BE2C (cell line): ENCODE measurements around the gene SYCN.

Experiments
- DNase-seq: peaks from one replicate; pipeline ENCODE4 v3.0.0-alpha.2; 2020
- H3K27me3 ChIP-seq: fragments of 250-450 bp; sonication (Bioruptor Pico); 2 replicates; pipeline ENCODE4 v1.5.1; 2020; ENCODE audit warnings: mild to moderate bottlenecking
- H3K36me3 ChIP-seq: fragments of 250-450 bp; sonication (Bioruptor Pico); 2 replicates; pipeline ENCODE4 v1.5.1; 2020; ENCODE audit warnings: mild to moderate bottlenecking
- H3K4me1 ChIP-seq: fragments of 250-450 bp; sonication (Bioruptor Pico); 2 replicates; pipeline ENCODE4 v1.5.1; 2020
- H3K4me3 ChIP-seq: 2 replicates; pipeline ENCODE4 v1.5.1; 2011; ENCODE audit warnings: low read depth, low read length
- H3K9me3 ChIP-seq: fragments of 250-450 bp; sonication (Bioruptor Pico); 2 replicates; pipeline ENCODE4 v1.5.1; 2020
- TF ChIP-seq, protein P1 (sequence below): IDR thresholded peaks from 2 replicates; pipeline ENCODE4 v1.5.1; 2012; ENCODE audit warnings: mild to moderate bottlenecking, low read depth, low read length

The SYCN gene

DNA sequence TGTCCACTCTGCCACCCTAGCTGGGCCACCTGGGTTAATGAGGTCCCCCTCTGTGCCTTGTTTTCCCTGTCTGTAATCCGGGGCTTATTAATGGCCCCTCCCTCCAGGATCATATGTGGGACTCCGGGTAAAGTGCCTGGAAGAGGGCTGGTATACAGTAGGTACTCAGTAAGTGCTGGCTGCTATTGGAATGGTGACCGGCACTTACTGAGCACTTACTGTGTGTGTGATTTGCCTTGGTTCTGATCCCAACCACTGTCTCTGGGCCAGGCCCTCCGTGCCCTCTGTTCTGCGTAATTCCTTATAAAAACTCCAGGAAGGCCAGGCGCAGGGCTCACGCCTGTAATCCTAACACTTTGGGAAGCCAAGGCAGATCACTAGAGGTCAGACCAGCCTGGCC is 38.2 kb downstream of the SYCN start:
- DNase-seq: no peak
- Histone ChIP-seq H3K36me3 (peaks cover 9% of the 10 kb centered on the region), H3K4me1 (peaks cover 17% of the 10 kb centered on the region), H3K9me3 (no peaks in the 10 kb centered on the region), H3K27me3 (no peaks in the 10 kb centered on the region), H3K4me3 (no peak overlapping the region)
- TF ChIP-seq, protein P1, sequence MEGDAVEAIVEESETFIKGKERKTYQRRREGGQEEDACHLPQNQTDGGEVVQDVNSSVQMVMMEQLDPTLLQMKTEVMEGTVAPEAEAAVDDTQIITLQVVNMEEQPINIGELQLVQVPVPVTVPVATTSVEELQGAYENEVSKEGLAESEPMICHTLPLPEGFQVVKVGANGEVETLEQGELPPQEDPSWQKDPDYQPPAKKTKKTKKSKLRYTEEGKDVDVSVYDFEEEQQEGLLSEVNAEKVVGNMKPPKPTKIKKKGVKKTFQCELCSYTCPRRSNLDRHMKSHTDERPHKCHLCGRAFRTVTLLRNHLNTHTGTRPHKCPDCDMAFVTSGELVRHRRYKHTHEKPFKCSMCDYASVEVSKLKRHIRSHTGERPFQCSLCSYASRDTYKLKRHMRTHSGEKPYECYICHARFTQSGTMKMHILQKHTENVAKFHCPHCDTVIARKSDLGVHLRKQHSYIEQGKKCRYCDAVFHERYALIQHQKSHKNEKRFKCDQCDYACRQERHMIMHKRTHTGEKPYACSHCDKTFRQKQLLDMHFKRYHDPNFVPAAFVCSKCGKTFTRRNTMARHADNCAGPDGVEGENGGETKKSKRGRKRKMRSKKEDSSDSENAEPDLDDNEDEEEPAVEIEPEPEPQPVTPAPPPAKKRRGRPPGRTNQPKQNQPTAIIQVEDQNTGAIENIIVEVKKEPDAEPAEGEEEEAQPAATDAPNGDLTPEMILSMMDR: no peak

GRCh38 chr19:39164289-39164688 is 39.8 kb downstream of the SYCN start:
- no peaks in the 10 kb centered on the region for H3K36me3 ChIP-seq
- no peaks in the 10 kb centered on the region for H3K27me3 ChIP-seq
- peaks cover 17% of the 10 kb centered on the region for H3K4me1 ChIP-seq
- TF ChIP-seq, protein P1: no peak
- DNase-seq: no peak
- no peaks in the 10 kb centered on the region for H3K9me3 ChIP-seq
- no peak overlapping the region for H3K4me3 ChIP-seq

DNA sequence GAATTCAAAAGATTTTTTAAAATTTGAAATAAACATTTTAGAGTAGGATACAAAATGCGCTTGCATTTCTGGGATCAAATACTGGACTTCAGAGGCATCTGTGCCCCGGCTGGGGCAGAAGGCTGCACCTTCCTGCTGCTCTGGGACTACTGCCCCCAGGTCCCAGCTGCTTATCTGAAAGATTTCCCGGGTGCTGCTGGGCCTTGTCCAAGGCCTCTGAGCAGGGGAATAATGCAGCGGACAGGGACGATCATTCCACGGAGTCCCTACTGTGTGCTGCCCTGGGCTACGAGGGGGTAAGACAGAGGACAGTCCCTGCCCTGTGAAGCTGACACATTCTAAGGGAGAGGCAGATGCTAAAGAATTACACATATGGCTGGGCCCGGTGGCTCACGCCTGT is 40.4 kb downstream of the SYCN start:
- DNase-seq: no peak
- Histone ChIP-seq H3K27me3 (no peaks in the 10 kb centered on the region), H3K9me3 (no peaks in the 10 kb centered on the region), H3K4me1 (peaks cover 17% of the 10 kb centered on the region), H3K4me3 (no peak overlapping the region), H3K36me3 (no peaks in the 10 kb centered on the region)
- TF ChIP-seq, protein P1: no peak

- H3K9me3 ChIP-seq: no peaks in the 10 kb centered on the region
- no peak overlapping the region for H3K4me3 ChIP-seq
- TF ChIP-seq, protein P1: no peak
- DNase-seq: no peak
- no peaks in the 10 kb centered on the region for H3K27me3 ChIP-seq
- peaks cover 15% of the 10 kb centered on the region for H3K4me1 ChIP-seq
- no peaks in the 10 kb centered on the region for H3K36me3 ChIP-seq
Observed at GRCh38 chr19:39162441-39163043, 41.5 kb downstream of the SYCN start.

DNA sequence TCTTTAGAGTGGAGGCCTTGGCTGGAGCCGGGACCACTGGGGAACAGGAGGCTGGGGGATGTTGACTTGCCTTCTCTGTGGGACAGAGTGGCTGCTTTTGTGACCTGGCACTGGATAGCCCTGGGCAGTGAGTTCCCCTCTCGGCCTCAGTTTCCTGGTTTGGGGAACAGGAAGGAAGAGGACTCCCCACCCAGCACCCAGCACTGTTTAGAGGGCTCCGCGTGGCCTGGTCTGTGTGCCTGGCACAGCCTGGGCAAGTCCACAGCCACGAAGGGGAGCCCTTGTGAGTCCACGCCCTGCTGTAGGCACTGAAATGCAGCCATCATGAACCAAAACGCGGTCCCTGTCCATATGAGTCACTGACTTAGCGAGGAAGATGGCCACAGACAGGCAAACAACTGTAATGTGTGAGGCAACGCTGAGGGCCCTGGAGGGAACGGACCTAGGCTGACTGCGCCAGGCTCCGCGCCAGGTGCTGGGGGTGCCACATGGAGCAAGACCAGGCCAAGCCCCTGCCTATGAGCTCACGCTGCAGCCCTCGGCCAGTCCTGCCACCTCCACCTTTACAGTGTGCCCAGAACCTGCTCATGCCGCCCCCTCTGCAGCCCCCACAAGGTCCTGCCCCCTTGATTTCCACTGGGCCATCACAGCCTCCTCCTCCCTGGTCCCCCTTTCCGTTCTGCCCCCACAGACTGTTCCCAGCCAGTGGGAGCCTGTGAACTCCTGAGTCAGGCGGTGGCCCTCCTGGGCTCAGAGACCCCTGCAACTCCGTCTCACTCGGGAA is 43.0 kb downstream of the SYCN start:
- Histone ChIP-seq H3K4me3 (no peak overlapping the region), H3K27me3 (no peaks in the 10 kb centered on the region), H3K9me3 (no peaks in the 10 kb centered on the region), H3K36me3 (no peaks in the 10 kb centered on the region), H3K4me1 (peaks cover 3% of the 10 kb centered on the region; the same call in 1 of the 2 replicates)
- DNase-seq: no peak
- TF ChIP-seq, protein P1: no peak

GRCh38 chr19:39160523-39160861 is 43.6 kb downstream of the SYCN start:
- H3K9me3 ChIP-seq: no peaks in the 10 kb centered on the region
- H3K27me3 ChIP-seq: no peaks in the 10 kb centered on the region
- H3K36me3 ChIP-seq: no peaks in the 10 kb centered on the region
- TF ChIP-seq, protein P1: no peak
- no peak overlapping the region for H3K4me3 ChIP-seq
- DNase-seq: no peak
- no peaks in the 10 kb centered on the region; the same call in 1 of the 2 replicates for H3K4me1 ChIP-seq
